ENCODE results near the gene C19orf25.

The C19orf25 gene

DNA sequence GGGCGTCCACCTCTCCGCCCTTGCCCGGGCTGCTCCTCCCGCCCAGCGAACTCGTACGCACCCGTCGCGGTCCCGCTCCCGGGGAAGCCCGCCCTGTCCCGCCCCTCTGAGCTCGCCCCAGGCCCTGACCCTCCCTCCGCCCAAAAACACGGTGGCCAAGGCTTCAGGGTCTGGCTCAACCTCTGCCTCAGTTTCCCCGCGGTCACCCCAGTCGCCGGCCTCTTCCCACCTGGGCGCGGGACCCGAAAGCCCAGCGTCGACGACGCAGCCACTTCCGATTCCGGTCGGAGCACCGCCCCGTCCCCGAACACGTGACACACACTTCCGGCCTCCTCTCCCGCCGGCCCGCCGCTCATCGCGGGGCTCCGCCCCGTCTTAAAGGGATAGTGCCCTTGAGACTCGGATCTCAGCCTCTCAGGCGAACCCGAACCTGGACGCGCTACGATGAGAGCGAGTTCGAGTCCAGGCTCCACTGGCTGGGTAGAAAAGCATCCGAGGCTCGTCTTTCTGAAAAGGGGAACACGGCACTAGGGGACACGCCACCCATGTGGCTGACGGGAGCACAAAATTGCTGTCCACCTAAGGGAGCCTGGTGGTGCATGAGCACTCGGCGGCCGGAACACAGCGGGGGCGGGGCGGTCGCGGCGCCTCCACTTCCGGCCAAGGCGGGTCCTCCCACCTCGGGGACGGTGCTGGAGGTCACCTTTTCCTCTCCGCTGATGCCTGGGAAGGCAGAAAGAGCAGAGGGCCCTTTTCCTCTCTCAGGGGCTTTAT, at the start of gene C19orf25:
Gene C19orf25 (minus strand): TSS at position 282 of the 774 bp plus-strand sequence. CDS start 312 bp downstream, outside the sequence.
- Histone ChIP-seq H3K4me3 (ENCODE audit: low read depth, low read length) (peak within 1 kb of the TSS; percentile 64), H3K9me3 (ENCODE audit: control insufficient read depth, insufficient read depth, low read length) (no peaks in the 10 kb centered on the region), H3K9ac (ENCODE audit: low read depth, low read length) (peak within 1 kb of the TSS; percentile 38), H3K36me3 (ENCODE audit: control insufficient read depth, insufficient read depth, low read length) (peaks cover 16% of the 10 kb centered on the region), H3K27me3 (ENCODE audit: control insufficient read depth, insufficient read depth, low read length) (no peaks in the 10 kb centered on the region), H3K4me1 (ENCODE audit: control insufficient read depth, insufficient read depth, low read length) (no peaks in the 10 kb centered on the region), H3K27ac (ENCODE audit: low read depth, low read length) (peak within 1 kb of the TSS; percentile 79)

DNA sequence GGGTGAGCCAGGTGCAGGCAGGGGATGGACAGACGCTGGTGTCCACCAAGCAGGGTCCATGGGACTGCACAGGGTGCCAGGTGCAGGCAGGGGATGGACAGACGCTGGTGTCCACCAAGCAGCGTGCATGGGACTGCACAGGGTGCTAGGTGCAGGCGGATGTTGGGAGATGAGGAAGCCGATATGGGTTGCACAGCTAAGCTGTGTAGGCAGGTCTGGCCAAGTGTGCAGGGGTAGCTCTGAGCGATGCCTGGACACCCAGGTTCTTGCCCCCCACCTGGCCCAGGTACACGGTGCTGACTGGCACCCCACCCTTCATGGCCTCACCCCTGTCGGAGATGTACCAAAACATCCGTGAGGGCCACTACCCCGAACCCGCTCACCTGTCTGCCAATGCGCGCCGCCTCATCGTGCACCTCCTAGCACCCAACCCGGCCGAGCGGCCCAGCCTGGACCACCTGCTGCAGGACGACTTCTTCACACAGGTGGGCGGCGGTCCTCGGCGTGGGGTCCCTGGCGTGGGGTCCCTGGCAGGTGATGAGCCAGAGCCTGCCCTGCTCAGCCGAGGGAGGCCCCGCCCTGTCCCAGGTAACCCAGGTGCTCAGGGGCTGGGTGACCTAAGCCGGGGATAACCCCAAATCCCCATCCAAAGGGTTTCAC, 48.8 kb upstream of the C19orf25 start:
- Histone ChIP-seq H3K36me3 (ENCODE audit: control insufficient read depth, insufficient read depth, low read length) (no peaks in the 10 kb centered on the region), H3K9me3 (ENCODE audit: control insufficient read depth, insufficient read depth, low read length) (no peaks in the 10 kb centered on the region), H3K27me3 (ENCODE audit: control insufficient read depth, insufficient read depth, low read length) (peaks cover 37% of the 10 kb centered on the region)

DNA sequence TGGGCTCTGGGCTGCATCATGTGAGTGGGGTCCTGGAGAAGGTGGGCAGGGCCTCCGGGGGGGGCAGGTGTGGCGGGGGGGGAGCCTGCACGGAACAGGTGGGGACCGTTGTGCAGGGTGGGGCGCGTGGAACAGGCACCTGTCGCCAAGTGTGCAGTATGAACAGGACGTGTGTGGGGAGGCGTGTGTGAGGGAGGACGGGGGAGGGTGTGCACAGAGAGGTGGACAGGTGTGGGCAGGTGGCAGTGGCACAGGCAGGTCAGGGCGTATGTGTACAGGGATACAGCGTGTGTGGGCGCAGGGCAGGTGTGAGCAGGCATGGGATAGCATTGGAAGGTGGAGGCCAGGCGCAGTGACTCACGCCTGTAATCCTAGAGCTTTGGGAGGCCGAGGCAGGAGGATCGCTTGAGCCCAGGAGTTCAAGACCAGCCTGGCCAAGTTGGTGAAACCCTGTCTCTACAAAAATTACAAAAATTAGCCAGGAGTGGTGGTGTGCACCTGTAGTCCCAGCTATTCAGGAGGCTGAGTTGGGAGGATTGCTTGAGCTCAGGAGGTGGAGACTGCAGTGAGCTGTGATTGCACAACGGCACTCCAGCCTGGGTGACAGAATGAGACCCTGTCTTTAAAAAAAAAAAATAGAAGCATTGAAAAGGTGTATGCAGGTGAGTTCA, 48.1 kb upstream of the C19orf25 start:
- Histone ChIP-seq H3K9me3 (ENCODE audit: control insufficient read depth, insufficient read depth, low read length) (no peaks in the 10 kb centered on the region), H3K4me3 (ENCODE audit: low read depth, low read length) (no peak overlapping the region), H3K36me3 (ENCODE audit: control insufficient read depth, insufficient read depth, low read length) (no peaks in the 10 kb centered on the region), H3K4me1 (ENCODE audit: control insufficient read depth, insufficient read depth, low read length) (no peaks in the 10 kb centered on the region), H3K27me3 (ENCODE audit: control insufficient read depth, insufficient read depth, low read length) (peaks cover 42% of the 10 kb centered on the region), H3K27ac (ENCODE audit: low read depth, low read length) (no peak overlapping the region), H3K9ac (ENCODE audit: low read depth, low read length) (no peak overlapping the region)

More for the DNA sequence above, 48.8 kb upstream of the C19orf25 start:
- no peak overlapping the region for H3K9ac ChIP-seq (ENCODE audit: low read depth, low read length)
- no peak overlapping the region for H3K27ac ChIP-seq (ENCODE audit: low read depth, low read length)
- no peaks in the 10 kb centered on the region for H3K4me1 ChIP-seq (ENCODE audit: control insufficient read depth, insufficient read depth, low read length)
- H3K4me3 ChIP-seq (ENCODE audit: low read depth, low read length): no peak overlapping the region

DNA sequence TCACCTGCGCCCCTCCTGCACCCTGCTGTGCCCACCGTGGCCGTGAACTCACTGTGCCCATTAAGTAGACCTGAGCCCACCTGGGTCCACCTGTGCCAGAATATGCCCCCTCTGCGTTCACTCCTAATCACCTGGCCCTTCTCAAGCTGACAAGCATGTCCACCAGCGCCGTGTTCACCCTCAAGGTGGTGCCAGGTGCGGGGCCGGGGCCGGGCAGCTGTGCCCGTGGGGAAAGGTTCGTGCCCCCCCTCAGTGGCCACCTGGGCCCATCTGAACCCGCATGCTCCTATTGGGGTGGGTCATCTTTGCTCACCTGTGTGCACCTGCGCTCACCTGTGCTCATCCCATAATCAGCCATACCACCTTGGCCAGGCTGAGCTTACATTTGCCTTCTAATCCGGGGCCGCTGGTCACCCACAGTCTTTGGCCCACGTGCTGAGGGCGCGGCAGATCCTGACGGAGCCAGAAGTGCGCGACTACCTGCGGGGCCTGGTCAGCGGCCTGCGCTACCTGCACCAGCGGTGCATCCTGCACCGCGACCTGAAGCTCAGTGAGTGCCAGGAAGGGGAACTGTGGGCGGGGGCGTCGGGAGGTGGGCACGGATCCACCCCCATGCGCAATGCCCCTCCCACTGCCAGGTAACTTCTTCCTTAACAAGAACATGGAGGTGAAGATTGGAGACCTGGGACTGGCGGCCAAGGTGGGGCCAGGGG, 47.2 kb upstream of the C19orf25 start:
- H3K27me3 ChIP-seq (ENCODE audit: control insufficient read depth, insufficient read depth, low read length): peaks cover 48% of the 10 kb centered on the region
- no peak overlapping the region for H3K4me3 ChIP-seq (ENCODE audit: low read depth, low read length)
- H3K4me1 ChIP-seq (ENCODE audit: control insufficient read depth, insufficient read depth, low read length): no peaks in the 10 kb centered on the region
- H3K27ac ChIP-seq (ENCODE audit: low read depth, low read length): no peak overlapping the region
- H3K36me3 ChIP-seq (ENCODE audit: control insufficient read depth, insufficient read depth, low read length): no peaks in the 10 kb centered on the region
- no peak overlapping the region for H3K9ac ChIP-seq (ENCODE audit: low read depth, low read length)
- no peaks in the 10 kb centered on the region for H3K9me3 ChIP-seq (ENCODE audit: control insufficient read depth, insufficient read depth, low read length)

DNA sequence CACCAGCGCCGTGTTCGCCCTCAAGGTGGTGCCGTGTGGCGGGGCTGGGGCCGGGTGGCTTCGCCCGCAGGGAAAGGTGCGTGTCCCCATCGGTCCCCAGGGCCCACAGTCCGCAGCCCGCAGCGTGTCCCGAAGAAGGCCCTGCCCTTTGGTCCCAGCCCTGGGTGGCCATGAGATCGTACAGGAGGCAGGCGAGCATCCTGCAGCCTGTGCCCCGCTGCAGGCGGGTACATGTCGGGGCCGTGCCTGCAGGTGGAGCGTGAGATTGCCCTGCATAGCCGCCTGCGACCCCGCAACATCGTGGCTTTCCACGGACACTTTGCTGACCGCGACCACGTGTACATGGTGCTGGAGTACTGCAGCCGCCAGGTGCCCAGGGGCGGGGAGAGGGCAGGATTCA, 46.3 kb upstream of the C19orf25 start:
- H3K4me1 ChIP-seq (ENCODE audit: control insufficient read depth, insufficient read depth, low read length): no peaks in the 10 kb centered on the region
- H3K27ac ChIP-seq (ENCODE audit: low read depth, low read length): no peak overlapping the region
- H3K27me3 ChIP-seq (ENCODE audit: control insufficient read depth, insufficient read depth, low read length): peaks cover 48% of the 10 kb centered on the region
- no peak overlapping the region for H3K4me3 ChIP-seq (ENCODE audit: low read depth, low read length)
- no peaks in the 10 kb centered on the region for H3K9me3 ChIP-seq (ENCODE audit: control insufficient read depth, insufficient read depth, low read length)
- no peaks in the 10 kb centered on the region for H3K36me3 ChIP-seq (ENCODE audit: control insufficient read depth, insufficient read depth, low read length)
- H3K9ac ChIP-seq (ENCODE audit: low read depth, low read length): no peak overlapping the region

DNA sequence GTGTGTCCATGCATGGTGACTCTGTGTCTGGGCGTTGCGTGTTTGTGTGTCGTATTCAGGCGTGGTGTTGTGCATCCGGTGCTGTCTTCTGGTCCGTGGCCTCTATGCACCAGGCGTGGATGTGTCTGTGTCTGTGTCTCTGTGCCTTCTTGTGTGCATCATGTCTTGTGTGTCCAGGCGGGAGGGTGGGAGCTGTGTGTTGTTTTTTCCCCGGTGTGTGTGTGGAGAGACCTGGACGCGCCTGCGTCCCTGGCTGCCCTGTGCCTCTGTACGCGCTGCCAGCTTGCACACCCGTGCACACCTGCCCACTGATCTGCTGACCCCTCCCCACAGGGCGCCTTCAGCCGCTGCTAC, 45.9 kb upstream of the C19orf25 start:
- no peaks in the 10 kb centered on the region for H3K4me1 ChIP-seq (ENCODE audit: control insufficient read depth, insufficient read depth, low read length)
- H3K27me3 ChIP-seq (ENCODE audit: control insufficient read depth, insufficient read depth, low read length): peaks cover 48% of the 10 kb centered on the region
- H3K9me3 ChIP-seq (ENCODE audit: control insufficient read depth, insufficient read depth, low read length): no peaks in the 10 kb centered on the region
- H3K4me3 ChIP-seq (ENCODE audit: low read depth, low read length): no peak overlapping the region
- no peak overlapping the region for H3K27ac ChIP-seq (ENCODE audit: low read depth, low read length)
- H3K9ac ChIP-seq (ENCODE audit: low read depth, low read length): no peak overlapping the region
- H3K36me3 ChIP-seq (ENCODE audit: control insufficient read depth, insufficient read depth, low read length): no peaks in the 10 kb centered on the region

DNA sequence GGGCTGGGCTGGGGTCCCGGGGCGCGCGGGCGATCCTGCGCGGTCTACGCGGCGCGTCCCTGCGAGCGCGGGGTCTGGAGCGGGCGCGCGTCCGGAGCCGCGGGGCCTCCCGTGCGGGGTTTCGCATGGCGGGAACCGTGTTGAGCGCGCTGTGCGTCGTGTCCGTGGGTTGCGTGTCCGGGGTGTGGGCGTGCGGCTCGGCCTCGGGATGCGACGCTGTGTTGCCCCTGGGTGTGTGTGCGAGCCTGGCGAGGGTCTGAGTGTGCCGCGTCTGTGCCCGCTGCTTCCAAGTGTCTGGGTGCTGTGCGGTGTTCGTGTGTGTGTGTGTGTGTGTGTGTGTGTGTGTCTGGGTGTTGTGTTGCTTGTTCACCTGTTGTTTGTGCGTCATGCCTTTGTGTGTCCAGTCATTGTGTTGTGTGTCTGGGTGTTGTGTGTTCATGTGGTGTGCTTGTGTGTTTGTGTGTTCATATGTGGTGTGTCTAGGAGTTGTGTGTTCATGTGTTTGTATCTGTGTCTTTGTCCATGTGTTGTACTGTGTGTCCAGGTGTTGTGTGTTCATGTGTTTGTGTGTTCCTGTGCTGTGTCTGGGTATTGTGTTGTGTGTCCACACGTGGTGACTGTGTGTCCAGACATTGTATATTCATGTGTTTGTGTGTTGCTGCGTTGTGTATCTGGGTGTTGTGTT, 45.4 kb upstream of the C19orf25 start:
- Histone ChIP-seq H3K36me3 (ENCODE audit: control insufficient read depth, insufficient read depth, low read length) (no peaks in the 10 kb centered on the region), H3K27ac (ENCODE audit: low read depth, low read length) (no peak overlapping the region), H3K9ac (ENCODE audit: low read depth, low read length) (no peak overlapping the region), H3K27me3 (ENCODE audit: control insufficient read depth, insufficient read depth, low read length) (peaks cover 48% of the 10 kb centered on the region), H3K9me3 (ENCODE audit: control insufficient read depth, insufficient read depth, low read length) (no peaks in the 10 kb centered on the region), H3K4me1 (ENCODE audit: control insufficient read depth, insufficient read depth, low read length) (no peaks in the 10 kb centered on the region), H3K4me3 (ENCODE audit: low read depth, low read length) (peak overlapping the region; percentile 14; the same call in 1 of the 2 replicates)

DNA sequence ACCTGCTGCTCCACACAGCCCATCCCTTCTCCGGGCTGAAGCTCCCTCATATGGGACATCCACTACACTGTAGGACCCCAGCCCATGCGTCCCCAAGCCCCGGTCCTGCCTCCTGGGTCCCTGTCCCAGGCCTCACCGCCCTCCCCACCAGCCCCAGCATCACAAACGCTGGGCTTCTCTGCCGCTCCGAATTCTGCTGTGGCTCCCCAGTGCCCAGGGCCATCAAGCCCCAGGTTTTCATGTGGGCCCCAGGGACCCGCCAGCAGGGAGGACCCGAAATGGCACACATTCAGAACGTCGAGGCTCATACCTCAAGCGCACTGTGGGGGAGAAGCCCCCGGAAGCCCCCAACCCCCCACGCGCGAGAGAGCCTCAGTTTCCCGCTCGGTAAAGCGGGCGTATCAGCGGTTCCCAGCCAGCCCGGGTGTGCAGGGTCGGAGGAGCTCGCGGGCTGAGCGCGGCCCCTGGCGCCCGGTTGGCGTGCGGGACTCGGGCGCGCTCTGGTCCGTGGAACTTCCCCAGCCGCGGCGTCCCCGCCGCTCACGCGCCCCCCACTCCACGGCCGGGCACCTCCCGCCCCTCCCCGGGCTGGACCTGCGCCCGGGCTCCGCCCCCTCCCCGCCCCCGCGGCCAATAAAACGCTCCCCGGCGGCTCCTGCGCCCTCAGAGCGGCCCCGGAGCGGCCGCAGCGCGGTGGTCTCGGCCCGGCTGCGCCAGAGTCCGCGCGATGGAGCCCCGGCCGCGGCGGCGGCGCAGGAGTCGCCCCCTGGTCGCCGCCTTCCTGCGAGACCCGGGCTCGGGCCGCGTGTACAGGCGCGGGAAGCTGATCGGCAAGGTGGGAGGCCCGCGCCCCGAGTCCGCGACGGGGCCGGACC, 44.6 kb upstream of the C19orf25 start, which contains the start of gene PLK5:
Gene PLK5 (plus strand): TSS at position 666 of the 875 bp plus-strand sequence. CDS start 2,920 bp downstream, outside the sequence.
- Histone ChIP-seq H3K27ac (ENCODE audit: low read depth, low read length) (no peak within 1 kb of the TSS), H3K27me3 (ENCODE audit: control insufficient read depth, insufficient read depth, low read length) (peaks cover 48% of the 10 kb centered on the region), H3K9ac (ENCODE audit: low read depth, low read length) (no peak within 1 kb of the TSS), H3K9me3 (ENCODE audit: control insufficient read depth, insufficient read depth, low read length) (no peaks in the 10 kb centered on the region), H3K36me3 (ENCODE audit: control insufficient read depth, insufficient read depth, low read length) (no peaks in the 10 kb centered on the region), H3K4me3 (ENCODE audit: low read depth, low read length) (peak within 1 kb of the TSS; percentile 14; the same call in 1 of the 2 replicates), H3K4me1 (ENCODE audit: control insufficient read depth, insufficient read depth, low read length) (no peaks in the 10 kb centered on the region)

DNA sequence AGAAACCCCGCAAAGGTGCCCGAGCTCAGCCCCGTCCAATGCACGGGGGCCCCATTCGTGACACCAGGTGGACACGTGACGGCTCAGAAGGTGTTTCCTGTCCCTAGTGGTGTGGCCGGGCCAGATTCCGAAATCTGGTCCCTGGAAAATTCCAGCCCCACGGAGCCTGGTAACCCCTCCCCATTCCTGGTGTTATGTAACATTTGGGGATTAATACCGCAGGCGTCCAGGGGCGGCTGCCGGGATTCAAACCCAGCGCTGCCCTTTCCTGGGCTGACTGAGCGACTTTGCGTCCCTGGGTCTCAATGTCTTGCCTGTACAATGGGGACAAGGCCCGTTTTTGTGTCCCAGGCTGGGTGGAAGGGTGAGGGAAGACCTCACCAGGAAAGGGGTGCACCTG, 43.8 kb upstream of the C19orf25 start:
- H3K36me3 ChIP-seq (ENCODE audit: control insufficient read depth, insufficient read depth, low read length): no peaks in the 10 kb centered on the region
- H3K27me3 ChIP-seq (ENCODE audit: control insufficient read depth, insufficient read depth, low read length): peaks cover 48% of the 10 kb centered on the region
- no peaks in the 10 kb centered on the region for H3K4me1 ChIP-seq (ENCODE audit: control insufficient read depth, insufficient read depth, low read length)
- no peak overlapping the region for H3K27ac ChIP-seq (ENCODE audit: low read depth, low read length)
- H3K4me3 ChIP-seq (ENCODE audit: low read depth, low read length): no peak overlapping the region
- no peaks in the 10 kb centered on the region for H3K9me3 ChIP-seq (ENCODE audit: control insufficient read depth, insufficient read depth, low read length)
- H3K9ac ChIP-seq (ENCODE audit: low read depth, low read length): no peak overlapping the region

Data from HUES48 (cell line).